GM18951 (cell line): ENCODE data around the gene STON2.

Experiments
- POLR2A ChIP-seq: IDR thresholded peaks from 4 replicates; pipeline ENCODE4 v1.6.1; 2011; ENCODE audit warnings: mild to moderate bottlenecking; ENCODE audit not compliant: insufficient read length, insufficient read depth; ENCODE audit errors: extremely low read depth
- in situ Hi-C: fragments of 300-500 bp; cut with MboI; formaldehyde crosslinking; loops from one replicate; pipeline ENCODE4 v1.12.0; 2022; ENCODE audit warnings: low sequenced_read_pairs, mixed read lengths, inconsistent platforms; ENCODE audit not compliant: unreplicated experiment

STON2 gene, protein sequence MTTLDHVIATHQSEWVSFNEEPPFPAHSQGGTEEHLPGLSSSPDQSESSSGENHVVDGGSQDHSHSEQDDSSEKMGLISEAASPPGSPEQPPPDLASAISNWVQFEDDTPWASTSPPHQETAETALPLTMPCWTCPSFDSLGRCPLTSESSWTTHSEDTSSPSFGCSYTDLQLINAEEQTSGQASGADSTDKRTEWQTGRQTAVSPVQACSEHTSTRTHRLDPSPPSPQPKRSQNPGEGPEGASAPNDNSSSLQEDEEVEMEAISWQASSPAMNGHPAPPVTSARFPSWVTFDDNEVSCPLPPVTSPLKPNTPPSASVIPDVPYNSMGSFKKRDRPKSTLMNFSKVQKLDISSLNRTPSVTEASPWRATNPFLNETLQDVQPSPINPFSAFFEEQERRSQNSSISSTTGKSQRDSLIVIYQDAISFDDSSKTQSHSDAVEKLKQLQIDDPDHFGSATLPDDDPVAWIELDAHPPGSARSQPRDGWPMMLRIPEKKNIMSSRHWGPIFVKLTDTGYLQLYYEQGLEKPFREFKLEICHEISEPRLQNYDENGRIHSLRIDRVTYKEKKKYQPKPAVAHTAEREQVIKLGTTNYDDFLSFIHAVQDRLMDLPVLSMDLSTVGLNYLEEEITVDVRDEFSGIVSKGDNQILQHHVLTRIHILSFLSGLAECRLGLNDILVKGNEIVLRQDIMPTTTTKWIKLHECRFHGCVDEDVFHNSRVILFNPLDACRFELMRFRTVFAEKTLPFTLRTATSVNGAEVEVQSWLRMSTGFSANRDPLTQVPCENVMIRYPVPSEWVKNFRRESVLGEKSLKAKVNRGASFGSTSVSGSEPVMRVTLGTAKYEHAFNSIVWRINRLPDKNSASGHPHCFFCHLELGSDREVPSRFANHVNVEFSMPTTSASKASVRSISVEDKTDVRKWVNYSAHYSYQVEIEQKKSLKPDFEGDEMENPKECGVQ

DNA sequence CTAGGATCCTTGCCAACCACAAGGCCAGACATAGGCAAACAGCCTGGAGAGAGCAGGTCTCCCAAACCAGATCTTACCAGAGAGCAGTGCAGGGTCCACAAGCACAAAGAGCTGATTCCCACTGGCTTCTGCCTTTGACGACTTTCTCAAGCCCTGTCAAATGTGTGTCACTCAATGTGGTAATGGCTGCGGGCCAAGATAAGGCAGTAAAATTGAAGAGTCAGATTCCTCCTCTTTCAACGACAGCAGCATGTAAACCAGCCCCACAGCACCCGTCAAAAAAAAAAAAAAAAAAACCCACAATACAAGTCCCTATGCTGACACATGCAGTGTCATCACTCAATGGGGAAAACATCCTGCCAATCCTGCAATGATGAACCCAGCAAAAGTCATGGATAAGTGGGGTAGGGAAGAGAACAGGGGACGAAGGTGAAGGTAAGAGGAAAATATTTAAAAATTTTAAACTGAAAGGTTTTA, at the start of gene STON2:
Gene STON2, minus strand, starts transcription at position 123 of the 477 bp plus-strand sequence. CDS start 1,942 bp downstream, outside the sequence.
- no peak for TF ChIP-seq POLR2A
- in situ Hi-C loops: no loop called here

DNA sequence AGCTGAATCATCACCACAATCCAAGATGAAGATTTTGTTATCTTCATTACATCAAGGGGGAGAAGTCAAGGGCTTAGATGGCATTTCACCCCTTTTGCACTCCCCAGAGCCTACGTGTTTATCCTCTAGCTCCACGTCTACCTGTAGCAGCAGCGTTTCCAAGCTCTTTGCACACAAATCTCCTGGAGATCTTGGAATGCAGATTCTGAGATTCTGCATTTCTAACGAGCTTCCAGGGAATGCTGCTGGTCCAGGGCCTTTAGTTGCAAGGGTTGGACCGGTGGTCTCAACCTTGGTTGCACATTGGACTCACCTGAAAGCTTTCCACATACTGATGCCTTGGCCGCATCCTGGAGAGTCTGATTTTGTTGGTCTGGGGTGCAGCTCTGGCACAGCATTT, 49.5 kb upstream of the STON2 start:
- in situ Hi-C loops: no loop called here
- TF ChIP-seq POLR2A: no peak

DNA sequence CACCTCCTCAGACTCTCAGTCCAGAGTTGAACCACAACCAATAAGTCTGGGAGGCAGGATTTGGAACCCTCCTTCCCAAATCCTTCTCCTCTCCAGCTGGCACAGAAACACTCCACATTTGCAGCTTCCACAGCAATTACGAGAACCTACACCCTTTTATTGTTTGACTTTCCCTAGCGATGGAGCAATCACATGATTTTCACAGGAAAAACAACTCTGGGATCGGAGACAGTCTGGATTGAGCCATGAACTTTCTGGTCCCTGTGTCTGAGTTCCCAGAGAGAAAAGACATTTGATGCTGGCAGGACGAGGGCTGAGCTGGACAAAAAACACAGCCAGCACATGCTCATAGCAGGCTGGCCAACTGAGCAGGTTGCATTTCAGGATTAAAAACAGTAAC, 49.0 kb upstream of the STON2 start:
- in situ Hi-C loops: no loop called here
- TF ChIP-seq POLR2A: no peak

DNA sequence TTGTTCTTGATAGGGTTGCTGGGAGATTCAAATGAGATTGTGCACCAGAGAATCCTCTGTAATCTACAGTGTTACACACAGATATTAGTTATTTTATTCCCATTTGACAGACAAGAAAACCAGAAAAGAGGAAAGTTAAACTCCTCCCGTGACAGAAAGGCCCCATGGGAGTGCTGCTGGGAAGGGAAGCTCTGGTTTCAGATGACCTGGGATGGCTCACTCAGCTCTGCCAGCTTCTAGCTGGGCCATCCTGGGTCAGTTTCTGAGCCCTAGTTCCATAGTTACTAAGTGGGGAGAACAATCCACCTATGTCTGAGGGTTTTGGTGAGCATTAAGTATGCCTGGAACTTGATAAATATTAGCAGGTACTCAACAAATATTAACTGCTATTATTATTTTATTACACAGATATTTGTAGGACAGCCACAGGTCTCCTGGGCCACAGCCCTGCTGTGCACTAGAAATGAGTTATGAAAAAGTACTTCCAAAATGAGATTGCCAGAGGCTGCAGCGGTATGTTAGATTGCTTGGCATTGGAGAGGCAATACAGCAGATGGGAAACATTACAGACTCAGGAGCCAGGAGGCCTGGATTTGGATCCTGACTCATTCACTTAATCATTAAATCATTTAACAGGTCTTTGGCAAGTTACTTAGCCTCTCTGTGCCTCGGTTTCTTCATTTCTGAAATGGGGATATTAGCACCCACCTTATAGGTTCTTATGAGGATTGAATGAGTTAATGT, 47.1 kb upstream of the STON2 start:
- no peak for TF ChIP-seq POLR2A
- in situ Hi-C loops: no loop called here

DNA sequence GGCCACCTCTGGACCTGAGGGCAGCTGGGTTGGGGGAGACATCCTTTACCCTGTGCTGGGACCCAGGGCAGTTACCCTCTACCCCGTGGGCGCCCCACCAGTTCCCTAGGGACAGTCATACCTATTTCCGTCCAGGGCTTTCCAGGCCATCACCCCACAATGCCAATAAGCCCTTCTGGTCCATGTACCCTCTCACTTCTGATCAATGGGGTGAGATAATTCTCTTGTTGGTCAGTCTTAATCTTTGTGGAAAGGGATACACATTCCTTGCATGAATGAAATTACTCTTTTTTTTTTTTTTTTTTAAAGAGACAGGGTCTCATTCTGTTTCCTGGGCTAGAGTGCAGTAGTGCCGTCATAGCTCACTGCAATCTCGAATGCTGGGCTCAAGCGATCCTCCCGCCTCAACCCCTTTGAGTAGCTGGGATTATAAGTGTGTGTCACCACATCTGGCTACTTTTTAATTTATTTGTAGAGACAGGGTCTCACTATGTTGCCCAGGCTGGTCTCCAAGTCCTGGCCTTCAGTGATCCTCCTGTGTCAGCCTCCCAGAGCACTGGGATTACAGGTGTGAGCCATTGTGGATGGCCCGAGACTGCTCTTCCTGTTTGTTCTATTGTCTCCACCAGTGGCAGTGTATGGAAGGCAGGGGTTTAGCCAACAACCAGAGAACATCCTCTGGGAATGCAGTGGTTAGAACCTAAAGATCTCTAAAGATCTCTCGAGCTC, 46.3 kb upstream of the STON2 start:
- in situ Hi-C loops: no loop called here
- TF ChIP-seq POLR2A: no peak

DNA sequence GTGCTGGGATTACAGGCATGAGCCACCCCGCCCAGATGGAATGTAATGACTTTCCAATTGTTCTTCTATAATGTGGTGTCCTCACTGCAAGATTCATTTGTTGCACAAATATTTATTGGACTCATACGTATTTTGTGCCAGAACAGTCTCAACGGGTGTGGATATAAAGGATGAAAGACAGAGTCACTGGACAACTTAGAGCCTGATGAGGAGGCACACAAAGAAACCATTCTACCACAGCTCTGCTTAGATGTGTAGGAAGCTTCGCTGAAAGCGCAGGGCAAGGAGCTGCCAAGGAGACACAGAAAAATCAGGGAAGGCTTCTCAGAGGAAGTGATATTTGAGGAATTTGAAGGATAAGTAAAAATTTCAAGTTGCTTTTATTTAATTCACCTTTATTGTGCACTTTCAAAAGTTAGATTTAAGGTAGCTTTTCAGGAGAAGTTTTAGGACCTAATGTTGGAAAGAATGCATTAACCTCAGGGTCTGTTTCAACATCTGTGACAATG, 41.6 kb upstream of the STON2 start:
- in situ Hi-C loops: no loop called here
- no peak for TF ChIP-seq POLR2A

DNA sequence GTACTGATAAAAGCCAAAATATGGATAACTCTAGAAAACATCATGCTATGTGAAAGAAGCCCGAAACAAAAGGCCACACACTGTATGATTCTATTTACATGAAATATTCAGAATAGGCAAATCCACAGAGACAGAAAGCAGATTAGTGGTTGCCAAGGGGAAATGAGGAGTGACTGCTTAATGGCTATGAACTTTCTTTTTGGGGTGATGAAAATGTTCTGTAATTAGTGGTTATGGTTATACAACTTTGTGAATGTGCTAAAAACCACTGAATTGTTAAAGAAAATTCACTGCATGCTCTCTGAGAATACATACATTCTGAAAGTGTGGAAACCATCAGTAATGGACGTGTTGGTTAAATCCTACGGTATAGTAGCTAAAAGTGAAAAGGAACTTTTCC, 39.9 kb upstream of the STON2 start:
- in situ Hi-C loops: no loop called here

DNA sequence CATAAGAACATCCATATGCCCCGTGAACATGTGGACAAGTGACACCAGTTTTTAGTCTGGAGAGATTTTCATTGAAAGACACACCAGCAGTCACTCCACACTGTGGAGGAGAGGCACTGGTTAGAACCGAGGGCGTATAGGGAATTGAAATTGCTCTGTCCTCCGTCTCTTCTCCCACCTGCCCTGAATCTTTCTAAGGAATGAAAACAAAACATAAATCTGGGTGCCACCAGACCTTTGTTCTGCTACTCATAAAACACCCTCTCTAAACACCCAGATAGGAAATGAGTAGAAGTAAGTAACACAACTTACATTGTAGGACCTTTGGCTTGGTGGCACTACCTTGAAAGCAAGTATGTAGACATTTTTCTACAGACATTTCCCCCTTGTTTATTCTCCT, 37.1 kb upstream of the STON2 start:
- no peak for TF ChIP-seq POLR2A
- in situ Hi-C loops: no loop called here

More for the DNA sequence above, 39.9 kb upstream of the STON2 start:
- TF ChIP-seq POLR2A: no peak

DNA sequence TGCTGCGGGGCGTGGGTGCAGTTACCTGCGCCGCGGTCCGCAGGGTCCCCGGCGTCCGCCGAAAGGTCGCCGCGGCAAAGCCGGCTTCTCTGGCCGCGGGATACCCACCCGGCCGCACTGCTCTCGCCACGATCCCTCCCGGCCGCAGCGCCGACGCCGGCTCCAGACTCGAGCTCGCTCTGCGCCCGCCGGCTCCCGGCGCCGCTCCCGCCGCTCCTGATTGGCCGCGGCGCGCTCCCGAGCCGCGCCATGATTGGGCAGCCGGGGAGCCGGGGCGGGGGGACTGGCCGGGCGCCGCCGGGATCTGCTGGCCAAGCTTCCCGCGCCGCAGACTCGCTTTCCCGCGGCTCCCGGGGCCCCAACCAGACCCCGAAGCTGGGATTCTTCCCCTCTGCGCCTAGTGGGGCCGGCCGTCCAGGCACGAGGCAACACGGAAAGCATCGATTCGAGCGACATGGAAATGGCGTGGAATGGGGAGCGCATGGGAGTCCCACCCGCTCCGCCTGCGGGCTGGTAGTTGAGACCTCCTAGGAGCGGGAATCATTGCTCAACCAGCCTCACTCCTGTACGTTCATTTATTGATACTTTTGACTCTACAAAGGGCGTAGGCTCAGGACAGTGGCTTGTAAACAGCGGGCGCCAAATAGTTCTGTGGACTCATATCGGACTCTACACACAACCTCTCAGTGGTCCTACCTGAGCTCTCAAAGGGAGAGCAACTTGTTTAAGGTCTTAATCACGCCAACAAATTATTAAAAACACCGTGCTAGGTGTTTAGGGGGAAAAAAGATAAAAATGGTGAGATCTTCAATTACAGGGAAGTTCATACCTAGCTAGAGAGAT, 36.4 kb upstream of the STON2 start:
- TF ChIP-seq POLR2A: no peak
- in situ Hi-C loops: no loop called here

DNA sequence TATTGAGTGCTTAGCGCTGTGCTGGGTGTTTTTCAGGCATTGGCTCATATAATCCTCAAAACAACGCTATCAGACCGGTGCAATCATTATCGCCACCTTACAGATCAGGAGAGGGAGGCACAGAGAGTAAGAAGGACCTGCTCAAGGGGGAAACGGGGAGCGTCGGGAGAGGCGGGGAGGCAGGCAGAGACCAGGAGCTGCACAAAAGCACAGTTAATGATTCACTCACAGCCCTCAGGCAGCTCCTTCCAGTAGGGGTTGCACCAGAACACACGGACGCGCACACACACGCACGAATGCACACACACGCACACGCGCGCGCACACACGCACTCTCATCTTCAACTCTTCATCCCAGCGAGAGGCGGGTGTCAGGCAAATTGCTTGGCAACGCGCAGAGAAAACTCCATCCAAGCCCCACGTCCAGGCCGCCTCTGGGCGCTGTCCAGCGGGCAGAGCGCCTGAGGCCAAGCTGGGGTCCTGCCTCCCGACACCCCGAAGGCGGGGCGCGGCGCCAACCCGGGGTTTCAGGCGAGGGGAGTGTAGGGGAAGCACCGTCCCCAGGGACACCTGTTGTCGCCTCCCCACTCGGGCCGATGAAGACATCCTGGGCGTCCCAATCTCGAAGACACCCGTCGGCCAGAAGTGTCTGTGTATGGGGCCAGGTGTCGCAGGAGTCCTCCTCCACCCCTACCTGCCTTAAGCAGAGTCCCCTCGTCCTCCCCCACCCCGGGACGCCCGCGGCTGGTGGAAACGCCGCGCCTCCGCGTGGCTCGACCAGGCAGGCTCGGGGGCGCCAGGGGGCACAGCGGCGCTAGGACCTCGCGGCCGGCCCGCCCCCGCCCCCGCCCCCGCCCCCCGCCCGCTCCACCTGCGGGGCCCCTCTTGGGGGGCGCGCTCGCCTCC, 35.5 kb upstream of the STON2 start:
- in situ Hi-C loops: no loop called here
- TF ChIP-seq POLR2A: no peak
